Activated CD8-positive, alpha-beta memory T cell treated with anti-CD3 and anti-CD28 coated beads, Interleukin-2, amount 10 ng/mL, durations not matched to agents 7 days and 5 days (primary cell): ENCODE data around the gene ZNF143. TPM values are rescaled to one million over a fixed set of nuclear protein-coding genes. Genes with fewer than 3 reads are reported as not detected.
"Not testable (repeated sequence)": the region's sequence is repeated elsewhere in the genome, so short reads cannot be mapped to it uniquely, and the experiment has no call there.

Experiments
- ATAC-seq: fragments of 150-1000 bp; cut with Tn5 transposase; one replicate; pipeline ENCODE4 v1.10.0; 2021; ENCODE audit warnings: moderate library complexity
- CTCF ChIA-PET: fragments of 350-600 bp; sonication (Branson Sonifier 250); formaldehyde crosslinking; loops from one replicate; lab custom pipeline; 2021; ENCODE audit warnings: antibody characterized with exemption; lab: Charles Lee
- DNase-seq: peaks from one replicate; pipeline ENCODE4 v3.0.0-alpha.2; 2020
- H3K27ac Mint-ChIP-seq: one replicate; pipeline ENCODE4 v1.8.0; 2021; ENCODE audit warnings: mild to moderate bottlenecking, mixed read lengths
- H3K27me3 Mint-ChIP-seq: one replicate; pipeline ENCODE4 v1.8.0; 2021; ENCODE audit warnings: mixed read lengths
- H3K36me3 Mint-ChIP-seq: one replicate; pipeline ENCODE4 v1.8.0; 2021; ENCODE audit warnings: mild to moderate bottlenecking, mixed read lengths
- H3K4me1 Mint-ChIP-seq: one replicate; pipeline ENCODE4 v1.8.0; 2021; ENCODE audit warnings: mixed read lengths
- H3K4me3 Mint-ChIP-seq: one replicate; pipeline ENCODE4 v1.8.0; 2021; ENCODE audit warnings: mild to moderate bottlenecking, moderate library complexity, mixed read lengths
- H3K9me3 Mint-ChIP-seq: one replicate; pipeline ENCODE4 v1.8.0; 2022; ENCODE audit warnings: low read depth, mixed read lengths
- total RNA-seq, 2 experiments: library from RNA; stranded (reverse); gene quantifications; one replicate each; pipeline ENCODE4 v1.2.3, GENCODE V29; 2021

The ZNF143 gene
- total RNA-seq, 2 experiments from 2014 or later: 39.5 to 44.2 TPM

DNA sequence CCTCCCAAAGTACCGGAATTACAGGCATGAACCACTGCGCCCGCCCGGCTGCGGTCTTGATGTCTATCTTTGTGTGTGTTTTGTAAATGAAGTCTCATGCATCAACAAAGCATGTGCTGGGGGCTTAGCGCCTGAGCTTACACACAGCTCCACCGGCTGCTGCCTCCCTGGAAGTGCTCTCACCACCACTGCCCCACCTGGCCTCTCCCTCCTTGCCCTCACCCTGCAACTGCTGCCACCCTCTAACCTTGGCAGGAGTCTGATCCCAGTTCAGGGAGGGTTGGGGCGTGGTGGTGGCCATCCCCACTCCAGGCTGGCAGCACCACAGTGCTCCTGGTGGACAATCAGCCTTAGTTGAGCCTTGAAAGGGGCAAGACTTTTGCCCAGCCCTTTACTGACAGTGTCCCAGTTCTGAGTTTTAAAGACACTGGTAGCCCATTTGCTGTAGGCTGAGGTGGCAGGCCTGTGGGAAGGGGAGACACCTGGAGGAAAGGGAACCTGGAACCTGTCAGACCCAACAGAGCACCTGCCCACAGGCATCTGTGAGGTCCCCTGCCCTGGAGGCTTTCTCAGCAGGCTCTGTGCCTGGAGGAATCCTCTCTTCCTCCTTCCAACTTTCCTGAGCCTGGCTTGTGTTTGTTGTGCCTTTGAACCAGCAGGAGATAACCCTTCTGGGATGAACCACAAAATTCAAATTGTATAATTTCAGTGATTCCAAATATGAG lies 70.3 kb downstream of the ZNF143 start:
- CTCF ChIA-PET: interaction anchor here (2.9 kb wide), 1 partner anchor 83 kb away, joined by 8 read pairs; no protein-coding TSS in a partner anchor
- H3K9me3 Mint-ChIP-seq: no peaks in the 10 kb centered on the region
- no peak overlapping the region for H3K4me3 Mint-ChIP-seq
- H3K36me3 Mint-ChIP-seq: peaks cover 12% of the 10 kb centered on the region
- no peak overlapping the region for H3K27ac Mint-ChIP-seq
- ATAC-seq (no peak), DNase-seq (no peak)
- H3K4me1 Mint-ChIP-seq: peaks cover 3% of the 10 kb centered on the region
- no peaks in the 10 kb centered on the region for H3K27me3 Mint-ChIP-seq

DNA sequence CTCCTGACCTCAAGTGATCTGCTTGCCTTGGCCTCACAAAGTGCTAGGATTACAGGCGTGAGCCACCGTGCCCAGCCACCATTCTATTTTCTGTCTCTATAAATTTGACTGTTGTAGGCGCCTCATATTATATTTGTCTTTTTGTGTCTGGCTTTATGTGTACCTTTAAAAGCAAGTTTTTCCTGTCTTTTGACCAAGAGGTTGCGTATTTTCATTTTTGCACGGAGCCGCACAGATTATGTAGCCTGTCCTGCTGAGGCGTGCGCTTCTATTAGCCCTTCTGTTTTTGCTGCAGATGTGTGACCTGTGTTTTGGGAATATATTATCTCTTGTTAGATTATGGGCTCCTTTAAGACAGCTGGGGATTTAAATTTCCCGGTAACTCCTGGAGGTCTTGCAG lies 72.2 kb downstream of the ZNF143 start:
- Mint-ChIP-seq H3K27me3 (no peaks in the 10 kb centered on the region), H3K27ac (no peak overlapping the region), H3K4me1 (peaks cover 3% of the 10 kb centered on the region), H3K36me3 (no peaks in the 10 kb centered on the region), H3K9me3 (no peaks in the 10 kb centered on the region), H3K4me3 (no peak overlapping the region)
- no peak for ATAC-seq
- CTCF ChIA-PET: interaction anchor here (0.7 to 3.9 kb wide), 5 partner anchors 9 to 79 kb away, joined by 3 to 93 read pairs (median 19); no protein-coding TSS in a partner anchor
- DNase-seq: no peak

DNA sequence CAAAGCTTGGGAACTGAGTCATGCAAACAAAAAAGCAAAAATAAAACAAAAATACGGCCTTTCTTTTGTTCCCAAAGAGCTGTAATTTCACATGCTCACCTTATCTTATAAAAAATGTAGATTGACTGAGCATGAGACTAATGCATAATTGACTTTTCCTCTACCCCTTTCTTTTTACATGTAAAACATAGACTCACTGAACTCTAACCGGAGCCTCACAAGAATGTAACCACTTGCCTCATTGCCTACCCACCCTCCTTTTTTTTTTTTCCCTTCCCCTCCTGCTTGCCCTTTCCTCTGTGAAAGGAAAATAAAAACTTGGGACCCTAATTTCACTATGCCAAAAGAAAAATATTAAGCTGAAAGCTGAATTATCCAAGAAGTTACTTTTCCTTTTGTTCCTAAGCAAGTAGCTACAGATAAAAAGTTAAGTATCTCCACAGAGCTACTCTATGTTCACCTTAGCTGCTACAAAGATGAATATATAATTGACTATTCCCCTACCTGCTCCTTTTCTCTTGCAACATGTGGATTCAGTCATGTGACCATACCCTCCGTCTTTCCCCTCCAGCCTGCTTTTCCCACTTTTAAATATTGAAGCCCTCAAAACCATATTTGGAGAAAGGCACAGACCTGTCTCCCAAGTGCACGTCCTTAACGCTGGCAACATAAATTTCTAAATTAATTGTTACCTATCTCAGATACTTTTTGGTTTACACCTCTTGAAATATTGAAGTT lies 73.1 kb downstream of the ZNF143 start:
- no peaks in the 10 kb centered on the region for H3K9me3 Mint-ChIP-seq

DNA sequence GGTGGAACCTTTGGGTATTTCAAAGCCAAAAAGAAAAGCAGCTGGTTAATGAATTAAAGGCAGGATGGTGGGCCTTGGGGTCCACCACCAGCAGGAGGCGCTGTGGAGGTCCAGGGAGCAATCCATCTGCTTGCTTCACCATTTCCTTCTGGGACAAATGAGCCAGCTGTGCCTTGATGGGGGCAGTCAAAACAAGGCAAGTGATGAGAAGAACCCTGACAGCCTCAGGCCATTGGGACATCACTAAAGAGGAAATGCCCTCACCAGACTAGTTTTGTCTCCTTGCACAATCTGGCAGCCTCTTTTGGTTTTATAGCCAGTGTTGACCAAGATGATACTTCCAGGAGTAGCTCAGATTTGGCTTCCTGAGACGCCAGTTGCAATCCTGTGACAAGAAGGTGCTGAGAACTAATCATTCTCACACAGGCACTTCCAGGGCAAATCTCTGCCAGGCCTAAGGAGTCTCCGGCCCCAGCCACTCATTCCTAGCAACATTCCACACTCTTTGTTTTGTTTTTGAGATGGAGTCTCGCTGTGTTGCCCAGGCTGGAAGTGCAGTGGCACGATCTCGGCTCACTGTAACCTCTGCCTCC lies 74.5 kb downstream of the ZNF143 start:
- H3K9me3 Mint-ChIP-seq: no peaks in the 10 kb centered on the region
- ATAC-seq (peak; percentile 84), DNase-seq (peak; percentile 83)
- CTCF ChIA-PET: interaction anchor here (0.7 to 3.9 kb wide), 40 partner anchors 9 to 398 kb away, joined by 3 to 93 read pairs (median 4); partner anchors contain the start of genes IPO7 and WEE1
- no peaks in the 10 kb centered on the region for H3K36me3 Mint-ChIP-seq
- no peaks in the 10 kb centered on the region for H3K27me3 Mint-ChIP-seq
- H3K4me3 Mint-ChIP-seq: no peak overlapping the region
- peaks cover 3% of the 10 kb centered on the region for H3K4me1 Mint-ChIP-seq
- H3K27ac Mint-ChIP-seq: no peak overlapping the region

More for the DNA sequence above, 73.1 kb downstream of the ZNF143 start:
- CTCF ChIA-PET: interaction anchor here (0.7 to 3.9 kb wide), 16 partner anchors 7 to 341 kb away, joined by 3 to 93 read pairs (median 8); partner anchors contain the start of gene IPO7
- no peaks in the 10 kb centered on the region for H3K27me3 Mint-ChIP-seq
- no peak for DNase-seq
- H3K4me3 Mint-ChIP-seq: no peak overlapping the region
- H3K4me1 Mint-ChIP-seq: peaks cover 3% of the 10 kb centered on the region
- no peak overlapping the region for H3K27ac Mint-ChIP-seq
- no peaks in the 10 kb centered on the region for H3K36me3 Mint-ChIP-seq
- ATAC-seq: no peak

DNA sequence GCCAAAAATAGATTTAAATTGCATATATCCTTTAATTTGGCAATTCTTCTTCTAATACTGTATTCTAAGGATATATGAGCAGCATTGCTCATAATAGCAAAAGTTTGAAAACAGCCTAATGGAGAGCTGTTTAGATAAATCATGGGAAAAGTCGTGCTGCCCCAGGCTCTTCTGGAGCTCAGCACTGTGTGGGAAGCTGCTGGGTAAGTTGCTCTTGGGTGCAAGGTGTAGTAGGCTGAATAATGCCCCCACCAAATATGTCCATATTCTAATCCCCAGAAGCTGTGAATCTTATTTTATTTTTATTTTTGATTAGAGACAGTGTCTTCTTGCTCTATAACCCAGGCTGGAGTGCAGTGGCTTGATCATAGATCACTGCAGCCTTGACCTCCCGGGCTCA lies 77.7 kb downstream of the ZNF143 start:
- Mint-ChIP-seq H3K27me3 (no peaks in the 10 kb centered on the region), H3K4me1 (peaks cover 3% of the 10 kb centered on the region), H3K9me3 (no peaks in the 10 kb centered on the region), H3K4me3 (no peak overlapping the region), H3K36me3 (no peaks in the 10 kb centered on the region), H3K27ac (no peak overlapping the region)
- DNase-seq (no peak), ATAC-seq (no peak)
- CTCF ChIA-PET: interaction anchor here (1.4 to 3.1 kb wide), 4 partner anchors 28 to 210 kb away, joined by 5 to 23 read pairs (median 8); no protein-coding TSS in a partner anchor

DNA sequence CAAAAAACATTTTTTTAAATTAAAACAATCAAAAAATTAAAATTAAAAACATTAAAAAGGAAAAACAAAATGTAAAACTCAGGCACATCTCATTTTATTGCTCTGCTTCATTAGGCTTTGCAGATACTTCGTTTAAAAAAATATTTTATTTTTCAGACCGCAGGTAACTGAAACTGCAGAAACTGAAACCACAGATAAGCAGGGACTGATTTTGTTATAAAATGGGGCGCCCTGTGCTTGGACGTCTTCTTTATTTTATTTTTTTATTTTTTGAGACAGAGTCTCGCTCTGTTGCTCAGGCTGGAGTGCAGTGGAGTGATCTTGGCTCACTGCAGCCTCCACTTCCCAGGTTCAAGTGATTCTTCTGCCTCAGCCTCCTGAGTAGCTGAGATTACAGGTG lies 88.4 kb downstream of the ZNF143 start:
- H3K27me3 Mint-ChIP-seq, H3K4me1 Mint-ChIP-seq, ATAC-seq, H3K9me3 Mint-ChIP-seq, H3K4me3 Mint-ChIP-seq, DNase-seq, H3K27ac Mint-ChIP-seq: not testable (repeated sequence)
- CTCF ChIA-PET: interaction anchor here (1.4 to 1.7 kb wide), 3 partner anchors 9 to 64 kb away, joined by 4 to 6 read pairs (median 5); no protein-coding TSS in a partner anchor
- H3K36me3 Mint-ChIP-seq: peaks cover 11% of the 10 kb centered on the region

DNA sequence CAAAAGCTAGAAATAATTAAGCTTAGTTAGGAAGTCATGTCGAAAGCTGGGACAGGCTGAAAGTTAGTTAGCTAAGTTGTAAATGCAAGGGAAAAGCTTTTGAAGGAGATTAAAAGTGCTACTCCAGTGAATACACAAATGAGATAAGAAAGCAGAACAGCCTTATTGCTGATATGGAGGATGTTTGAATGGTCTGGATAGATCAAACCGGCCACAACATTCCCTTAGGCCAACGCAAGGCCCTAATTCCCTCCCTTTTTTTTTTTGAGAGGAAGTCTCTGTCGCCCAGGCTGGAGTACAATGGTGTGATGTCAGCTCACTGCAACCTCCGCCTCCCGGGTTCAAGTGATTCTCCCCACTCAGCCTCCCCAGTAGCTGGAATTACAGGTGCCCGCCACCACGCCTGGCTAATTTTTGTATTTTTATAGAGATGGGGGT lies 89.4 kb downstream of the ZNF143 start:
- CTCF ChIA-PET: interaction anchor here (0.9 to 1.7 kb wide), 3 partner anchors 15 to 63 kb away, joined by 3 to 6 read pairs (median 5); no protein-coding TSS in a partner anchor
- Mint-ChIP-seq H3K27me3 (no peaks in the 10 kb centered on the region), H3K4me1 (peaks cover 3% of the 10 kb centered on the region), H3K36me3 (peaks cover 9% of the 10 kb centered on the region), H3K4me3 (no peak overlapping the region), H3K27ac (no peak overlapping the region), H3K9me3 (peaks cover 3% of the 10 kb centered on the region)
- DNase-seq (no peak), ATAC-seq (no peak)

DNA sequence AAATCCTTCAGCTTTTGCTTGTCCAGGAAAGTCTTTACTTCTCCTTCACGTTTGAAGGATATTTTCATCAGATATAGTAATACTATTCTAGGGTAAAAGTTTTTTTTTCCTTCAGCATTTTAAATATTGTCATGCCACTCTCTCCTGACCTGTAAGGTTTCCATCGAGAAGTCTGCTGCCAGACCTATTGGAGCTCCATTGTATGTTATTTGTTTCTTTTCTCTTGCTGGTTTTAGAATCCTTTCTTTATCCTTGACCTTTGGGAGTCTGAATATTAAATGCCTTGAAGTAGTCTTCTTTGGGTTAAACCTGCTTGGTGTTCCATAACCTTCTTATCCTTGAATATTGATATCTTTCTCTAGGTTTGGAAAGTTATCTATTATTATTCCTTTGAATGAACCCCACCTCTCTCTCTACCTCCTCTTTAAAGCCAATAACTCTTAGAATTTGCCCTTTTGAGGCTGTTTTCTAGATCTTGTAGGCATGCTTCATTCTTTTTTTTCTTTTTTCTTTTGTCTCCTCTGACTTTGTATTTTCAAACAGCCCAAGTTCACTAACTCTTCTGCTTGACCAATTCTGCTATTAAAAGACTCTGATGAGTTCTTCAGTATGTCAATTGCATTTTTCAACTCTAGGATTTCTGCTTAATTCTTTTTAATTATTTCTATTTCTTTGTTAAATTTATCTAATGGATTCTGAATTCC lies 100.6 kb downstream of the ZNF143 start:
- Mint-ChIP-seq H3K9me3 (peaks cover 18% of the 10 kb centered on the region), H3K4me3 (no peak overlapping the region), H3K27me3 (no peaks in the 10 kb centered on the region), H3K27ac (no peak overlapping the region), H3K4me1 (peaks cover 32% of the 10 kb centered on the region), H3K36me3 (peaks cover 21% of the 10 kb centered on the region)
- DNase-seq (no peak), ATAC-seq (no peak)
- CTCF ChIA-PET: interaction anchor here (0.6 kb wide), 1 partner anchor 104 kb away, joined by 3 read pairs; no protein-coding TSS in a partner anchor

DNA sequence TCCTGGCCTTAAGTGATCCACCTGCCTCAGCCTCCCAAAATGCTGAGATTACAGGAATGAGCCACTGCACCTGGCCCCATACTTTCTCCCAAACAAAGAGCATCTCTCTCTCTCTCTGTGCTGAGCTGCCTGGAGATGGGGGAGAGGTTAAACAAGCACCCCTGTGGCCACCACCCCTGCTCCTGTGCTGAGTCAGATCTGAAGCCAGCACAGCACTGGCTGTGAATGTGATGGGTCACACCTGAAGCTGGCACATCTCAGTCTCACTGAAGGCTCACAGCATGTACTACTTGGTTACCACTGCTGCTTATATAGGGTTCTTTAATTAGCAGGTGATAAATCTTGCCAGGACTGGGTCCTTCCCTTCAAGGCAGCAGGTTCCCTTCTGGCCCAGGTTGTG lies 101.9 kb downstream of the ZNF143 start:
- peak; percentile 18 for ATAC-seq
- DNase-seq: peak; percentile 69
- no peak overlapping the region for H3K27ac Mint-ChIP-seq

DNA sequence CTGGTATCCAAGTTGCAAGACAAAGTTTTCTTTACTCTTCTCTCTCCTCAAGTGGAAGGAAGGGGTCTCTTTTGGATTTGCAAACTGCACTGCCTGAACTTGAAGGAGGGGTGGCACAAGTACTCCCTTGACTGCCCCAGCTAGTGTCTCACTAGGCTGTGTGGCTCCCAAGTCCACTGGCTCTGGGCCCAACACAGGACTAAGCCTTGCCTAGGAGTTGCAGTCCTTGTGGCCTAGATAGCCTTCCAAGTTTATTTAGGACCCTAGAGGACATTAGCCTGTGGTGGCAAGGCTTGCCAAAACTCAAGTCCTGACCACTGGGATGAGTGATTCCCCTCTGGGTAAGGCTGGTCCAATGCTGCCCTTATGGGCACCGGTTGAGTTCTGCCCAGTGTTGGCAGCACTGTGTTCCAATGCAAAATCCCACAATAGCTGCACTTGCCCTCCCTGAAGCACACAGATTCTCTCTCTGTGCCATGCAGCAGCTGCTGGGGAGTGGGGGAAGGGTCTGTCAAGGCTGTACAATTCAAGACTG lies 102.5 kb downstream of the ZNF143 start:
- ATAC-seq: no peak
- Mint-ChIP-seq H3K4me3 (no peak overlapping the region), H3K27ac (peak overlapping the region; percentile 25)

More for the DNA sequence above, 101.9 kb downstream of the ZNF143 start:
- Mint-ChIP-seq H3K9me3 (peaks cover 18% of the 10 kb centered on the region), H3K36me3 (peaks cover 20% of the 10 kb centered on the region), H3K4me3 (no peak overlapping the region), H3K27me3 (no peaks in the 10 kb centered on the region), H3K4me1 (peaks cover 39% of the 10 kb centered on the region)
- CTCF ChIA-PET: interaction anchor here (1.7 to 5.7 kb wide), 2 partner anchors 28 to 51 kb away, joined by 7 to 28 read pairs; no protein-coding TSS in a partner anchor

DNA sequence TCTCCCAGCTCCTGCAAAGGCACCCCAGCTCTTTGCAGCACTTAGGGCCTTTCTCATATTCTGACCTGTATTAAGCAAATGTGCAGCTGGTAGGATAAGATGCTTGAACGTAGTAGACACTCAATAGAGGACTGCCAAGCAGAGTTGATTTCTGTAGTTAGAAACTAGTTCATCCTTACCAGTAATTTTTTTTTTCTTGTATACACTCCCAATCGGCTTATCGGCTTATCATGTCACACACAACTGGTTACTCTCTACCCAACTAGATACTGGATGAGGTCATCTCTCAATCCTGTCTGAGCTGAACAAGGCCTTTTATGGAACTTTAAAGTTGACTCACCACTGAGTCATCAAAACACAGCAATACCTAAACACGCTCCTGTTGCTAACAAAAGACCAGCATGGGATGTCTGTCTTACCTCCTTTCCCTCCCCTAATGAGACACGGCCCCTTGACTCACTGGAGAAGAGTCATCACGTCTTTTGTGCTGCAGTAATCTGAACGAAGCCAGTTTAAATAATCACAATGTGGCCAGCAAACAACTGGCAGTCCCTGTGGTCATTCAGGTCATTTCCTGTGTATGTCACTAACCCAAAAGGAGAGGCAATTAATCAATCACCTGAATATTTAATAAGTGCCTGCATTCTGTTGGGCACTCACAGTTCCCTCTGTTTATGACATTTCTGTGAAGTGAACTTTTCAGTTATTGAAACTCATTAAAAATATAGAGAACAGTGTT lies 105.2 kb downstream of the ZNF143 start:
- Mint-ChIP-seq H3K9me3 (peaks cover 10% of the 10 kb centered on the region), H3K27me3 (peaks cover 5% of the 10 kb centered on the region), H3K27ac (peak overlapping the region; percentile 89), H3K36me3 (peaks cover 18% of the 10 kb centered on the region), H3K4me1 (peaks cover 51% of the 10 kb centered on the region), H3K4me3 (peak overlapping the region; percentile 40)
- peak; percentile 87 for DNase-seq
- CTCF ChIA-PET: interaction anchor here (0.6 to 5.7 kb wide), 9 partner anchors 9 to 47 kb away, joined by 3 to 28 read pairs (median 4); no protein-coding TSS in a partner anchor
- ATAC-seq: peak; percentile 97

More for the DNA sequence above, 102.5 kb downstream of the ZNF143 start:
- CTCF ChIA-PET: interaction anchor here (1.7 to 5.7 kb wide), 2 partner anchors 28 to 50 kb away, joined by 7 to 28 read pairs; no protein-coding TSS in a partner anchor
- peaks cover 20% of the 10 kb centered on the region for H3K36me3 Mint-ChIP-seq
- peaks cover 39% of the 10 kb centered on the region for H3K4me1 Mint-ChIP-seq
- no peaks in the 10 kb centered on the region for H3K27me3 Mint-ChIP-seq
- DNase-seq: no peak
- H3K9me3 Mint-ChIP-seq: peaks cover 18% of the 10 kb centered on the region
